Stomach (tissue), 4 donors: Measurements from ENCODE around the gene SHBG.
A peak's percentile ranks its signal among the peaks of the same experiment; 100 is the strongest.

Source experiments
- EP300 ChIP-seq: sonication (generic); formaldehyde crosslinking; IDR thresholded peaks from one replicate; pipeline ENCODE4 v1.6.1; 2017; ENCODE audit warnings: antibody characterized with exemption
- POLR2A ChIP-seq, 4 donors: fragments of 450-650 bp; IDR thresholded peaks; one replicate each; pipeline ENCODE4 v1.6.1; 2016; ENCODE audit warnings: antibody characterized with exemption in 4 of 4, control low read depth in 2 of 4, mild to moderate bottlenecking in 1 of 4, moderate library complexity in 1 of 4
- POLR2AphosphoS5 ChIP-seq, 3 donors: sonication (generic); formaldehyde crosslinking; IDR thresholded peaks; one replicate each; pipeline ENCODE4 v1.6.1; 2016; ENCODE audit warnings: antibody characterized with exemption in 3 of 3

DNA sequence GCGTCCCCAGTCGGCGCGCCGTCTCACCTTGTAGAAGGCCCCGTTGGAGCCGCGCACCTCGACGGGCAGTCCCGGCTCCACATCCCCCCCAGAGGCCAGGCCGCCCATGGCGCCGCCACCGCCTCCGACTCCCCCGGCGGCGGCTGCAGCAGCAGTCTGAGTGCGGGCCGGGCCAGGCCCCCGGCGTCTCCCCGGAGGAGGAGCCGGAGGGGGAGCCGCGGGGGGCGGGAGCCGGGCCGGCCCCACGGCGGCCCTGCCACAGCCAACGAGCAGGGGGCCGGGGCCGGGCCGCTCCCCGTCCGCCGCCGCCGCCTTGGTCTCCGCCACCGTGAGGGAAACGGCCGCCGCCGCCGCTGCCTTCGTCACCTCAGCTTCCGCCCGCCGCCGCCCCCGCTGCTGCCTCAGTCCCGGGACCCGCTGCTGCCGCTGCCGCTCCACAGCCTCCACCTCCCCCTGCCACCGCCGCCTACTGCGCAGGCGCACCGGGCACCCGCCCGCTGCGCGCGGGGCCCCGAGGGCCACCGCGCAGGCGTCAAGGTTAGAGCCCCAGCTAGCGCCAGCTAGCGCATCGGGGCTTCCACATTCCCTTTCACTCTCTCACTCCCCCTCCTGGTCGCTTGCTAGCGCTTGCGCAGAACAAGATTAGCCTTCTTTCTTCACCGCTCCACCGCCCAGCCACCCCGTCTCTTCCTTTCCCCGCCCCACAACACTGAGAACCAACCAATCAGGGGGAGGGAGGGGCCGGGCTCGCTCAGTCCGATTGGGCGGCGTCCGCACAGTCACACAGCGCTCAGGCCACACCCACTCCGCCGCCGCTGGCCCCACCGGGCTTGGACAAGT lies 15.3 kb upstream of the SHBG start, which contains the start of gene FXR2:
- TF ChIP-seq POLR2AphosphoS5 (IDR thresholded peaks at IDR 0.05) (peak; percentile 40 to 88 (median 82)), POLR2A (IDR thresholded peaks at IDR 0.05) (no peak), EP300 (no peak)
